NCI-H1436 treated with DMSO at 0.1 percent for 48 hours (cell line): Measurements from ENCODE around the gene USP47.

Experiments used
- DNase-seq: peaks from one replicate; lab custom pipeline; 2025; lab: John Stamatoyannopoulos, UW

The USP47 gene

GRCh38 chr11:11867720-11868119, 25.9 kb downstream of the USP47 start:
- DNase-seq: no peak

DNA sequence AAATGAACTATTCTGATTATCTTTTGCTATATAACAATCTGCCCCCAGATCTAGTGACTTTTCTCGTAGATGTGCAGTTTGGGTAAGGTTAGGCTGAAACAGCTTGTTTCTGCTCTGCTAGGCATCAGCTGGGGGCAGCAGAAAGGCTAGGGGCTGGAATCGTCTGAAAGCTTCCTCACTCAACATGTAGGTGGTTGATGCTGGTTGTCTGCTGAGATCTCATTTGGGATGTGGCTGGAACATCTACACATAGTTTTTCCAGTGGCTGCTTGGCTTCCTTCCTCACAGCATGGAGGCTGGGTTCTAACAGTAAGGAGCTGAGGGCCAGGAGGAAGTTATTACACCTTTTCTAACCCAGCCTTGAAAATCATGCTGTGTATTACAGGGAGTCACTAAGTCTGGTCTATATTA, 30.2 kb downstream of the USP47 start:
- no peak for DNase-seq

GRCh38 chr11:11876458-11876857, 34.7 kb downstream of the USP47 start:
- DNase-seq: no peak

GRCh38 chr11:11880179-11880578, 38.4 kb downstream of the USP47 start:
- no peak for DNase-seq

DNA sequence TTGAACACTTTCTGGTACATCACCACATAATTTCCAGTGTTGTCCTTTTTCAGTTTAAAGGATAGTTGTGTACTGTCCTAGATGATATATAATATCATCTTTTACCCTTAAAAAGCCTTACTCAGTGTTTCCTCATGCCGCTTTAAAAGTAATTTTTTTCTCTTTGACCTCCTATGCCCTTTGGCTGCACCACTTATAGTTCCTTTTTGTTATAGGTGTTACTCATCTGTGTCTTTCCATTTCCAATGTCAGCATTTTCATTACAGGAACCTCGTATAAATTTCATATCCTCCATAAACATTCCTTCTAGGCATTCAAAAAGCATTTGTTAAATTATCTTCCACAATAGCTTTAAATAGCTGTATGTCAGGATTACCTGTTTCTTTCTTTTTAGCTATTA, 40.8 kb downstream of the USP47 start:
- DNase-seq: no peak

- no peak for DNase-seq
Observed at GRCh38 chr11:11884351-11884750, 42.6 kb downstream of the USP47 start.

GRCh38 chr11:11884774-11885481, 43.2 kb downstream of the USP47 start:
- DNase-seq: no peak

GRCh38 chr11:11894486-11894885, 52.7 kb downstream of the USP47 start:
- DNase-seq: no peak

DNA sequence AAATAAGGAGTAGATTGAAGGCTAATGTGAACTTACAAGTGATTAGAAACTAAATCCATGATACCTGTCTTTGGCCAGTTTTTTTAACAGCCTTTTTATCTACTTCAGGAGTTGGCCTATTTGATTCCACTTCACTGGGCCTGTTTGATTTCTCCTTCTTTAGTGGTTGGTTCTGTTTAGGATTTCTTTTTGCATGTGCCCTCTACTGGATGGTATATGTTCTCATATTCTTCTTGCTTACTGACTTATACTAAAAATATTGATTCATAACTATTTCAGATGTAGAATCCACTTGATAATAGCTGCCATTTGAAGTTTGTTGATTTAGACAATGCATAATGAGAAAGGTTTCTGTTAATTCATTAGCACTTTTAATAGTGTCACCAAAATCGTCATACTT, 53.9 kb downstream of the USP47 start:
- no peak for DNase-seq

- no peak for DNase-seq
Observed at GRCh38 chr11:11898648-11899047, 56.9 kb downstream of the USP47 start.

DNA sequence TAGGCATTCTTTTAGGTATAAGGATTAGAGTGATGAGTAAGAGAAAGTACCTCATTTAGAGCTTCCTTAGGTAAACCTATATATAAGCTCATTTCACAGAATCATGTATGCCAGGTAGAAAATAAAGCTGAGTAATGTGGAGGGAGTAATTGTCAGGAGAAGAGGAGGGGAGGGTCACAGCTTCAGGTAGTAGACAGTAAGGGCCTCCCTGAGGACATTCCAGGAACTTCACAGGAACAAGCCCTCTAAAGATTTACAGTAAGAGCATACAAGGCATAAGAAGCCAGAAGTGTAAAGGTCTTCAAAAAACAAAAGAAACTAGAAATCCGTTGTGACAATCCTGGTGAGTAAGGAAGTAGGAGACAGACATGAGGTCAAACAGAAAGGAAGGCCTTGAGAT, 57.6 kb downstream of the USP47 start:
- no peak for DNase-seq

DNA sequence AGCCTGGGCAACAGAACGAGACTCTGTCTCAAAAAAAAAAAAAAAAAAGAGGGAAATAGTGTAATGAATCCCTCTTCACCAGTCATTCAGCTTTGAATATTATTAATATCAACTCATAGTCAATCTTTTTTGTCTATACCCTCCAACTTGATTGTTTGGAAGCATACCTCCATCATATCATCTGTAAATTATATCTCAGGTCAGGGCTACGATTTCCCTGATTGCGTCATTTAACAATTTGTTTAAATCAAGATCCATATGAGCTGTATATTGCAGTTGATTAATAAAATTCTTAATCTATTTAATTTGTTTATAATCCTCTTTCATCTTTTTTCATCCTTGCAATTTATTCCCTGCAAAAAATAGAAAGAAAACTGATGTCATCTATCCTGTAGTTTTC, 60.2 kb downstream of the USP47 start:
- DNase-seq: no peak

GRCh38 chr11:11909727-11910126, 68.0 kb downstream of the USP47 start:
- no peak for DNase-seq

DNA sequence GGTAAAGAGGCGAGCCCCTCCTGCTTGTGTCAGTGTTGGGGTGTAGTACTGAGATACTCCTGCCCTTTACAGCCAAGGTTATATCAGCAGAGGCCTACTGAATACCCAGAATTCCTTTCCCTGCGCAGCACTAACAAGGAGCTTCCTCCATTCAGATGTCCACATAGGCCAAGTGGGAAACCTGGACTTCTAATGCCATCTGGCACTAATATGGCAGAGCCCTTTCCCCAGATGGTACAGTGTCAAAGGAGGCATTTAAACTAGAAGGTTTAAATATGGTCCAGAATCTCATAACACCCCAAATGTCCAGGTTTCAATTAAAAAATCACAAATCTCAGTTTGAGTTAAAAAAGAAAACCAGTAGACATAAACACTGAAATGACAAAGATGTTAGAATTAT, 68.8 kb downstream of the USP47 start:
- DNase-seq: no peak

DNA sequence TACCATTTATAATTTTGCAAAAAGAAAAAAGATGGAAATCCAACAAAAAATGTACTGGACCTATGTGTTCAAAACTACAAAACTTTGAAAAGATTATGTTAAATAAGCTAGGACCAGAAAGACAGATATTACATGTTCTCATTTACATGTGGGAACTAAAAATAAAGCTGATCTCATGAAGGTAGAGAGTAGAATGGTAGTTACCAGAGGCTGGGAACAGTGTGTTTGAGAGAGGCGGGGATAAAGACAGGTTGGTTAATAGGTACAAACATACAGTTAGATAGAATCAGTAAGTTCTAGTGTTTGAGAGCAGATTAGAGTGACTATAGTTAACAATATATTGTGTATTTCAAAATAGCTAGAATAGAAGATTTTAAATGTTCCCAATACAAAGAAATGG, 71.6 kb downstream of the USP47 start:
- DNase-seq: no peak

DNA sequence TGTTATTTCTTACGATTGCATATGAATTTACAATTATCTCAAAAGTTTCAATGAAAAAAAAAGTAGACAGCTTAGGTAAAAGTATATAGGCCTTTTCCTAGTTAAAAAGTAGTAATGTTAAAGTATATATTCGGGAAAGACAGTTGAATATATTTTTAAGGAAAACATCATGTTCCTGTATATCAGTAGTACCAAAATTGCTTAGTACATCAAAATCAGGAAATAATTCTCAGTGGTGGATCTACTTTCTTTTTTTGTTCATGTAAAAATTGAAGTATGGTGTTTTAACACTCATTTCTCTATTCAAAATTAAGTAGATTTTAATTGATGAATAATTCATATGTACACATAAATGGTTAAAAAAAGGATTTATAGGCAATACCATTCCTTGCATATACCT, 73.9 kb downstream of the USP47 start:
- no peak for DNase-seq

DNA sequence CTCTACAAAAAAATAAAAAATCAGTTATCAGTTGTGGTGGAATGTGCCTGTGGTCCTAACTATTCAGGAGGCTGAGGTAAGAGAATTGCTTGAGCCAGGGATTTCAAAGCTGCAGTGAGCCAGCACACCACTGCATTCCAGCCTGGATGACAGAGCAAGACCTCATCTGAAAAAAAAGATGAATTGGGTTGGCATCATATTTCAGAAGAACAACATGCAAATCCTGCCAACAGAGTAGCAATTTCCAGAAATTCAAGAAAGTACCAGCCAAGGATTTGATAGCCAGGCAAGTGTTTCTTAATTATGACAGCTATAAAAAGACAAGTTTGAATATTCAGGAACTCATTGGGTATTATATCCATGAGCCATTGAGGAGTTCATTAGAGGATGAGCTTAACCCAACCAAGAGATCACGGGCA, 75.2 kb downstream of the USP47 start:
- DNase-seq: no peak

DNA sequence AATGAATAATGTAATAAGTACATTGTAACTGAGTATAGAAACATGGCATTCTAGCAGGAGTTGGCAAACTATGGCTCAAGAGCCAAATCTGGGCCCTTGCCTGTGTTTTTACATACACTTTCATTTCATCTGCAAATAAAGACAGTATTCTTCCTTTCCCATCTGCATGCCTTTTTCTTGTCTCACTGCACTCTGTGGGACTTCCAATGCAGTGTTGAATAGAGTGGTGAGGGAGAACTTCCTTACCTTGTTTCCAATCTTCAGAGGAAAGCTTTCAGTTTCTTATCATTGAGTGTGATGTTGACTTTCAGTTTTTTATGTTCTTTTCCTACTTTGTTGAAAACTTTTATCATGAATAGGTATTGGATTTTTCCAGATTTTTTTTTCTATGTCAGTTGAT, 82.1 kb downstream of the USP47 start:
- no peak for DNase-seq

DNA sequence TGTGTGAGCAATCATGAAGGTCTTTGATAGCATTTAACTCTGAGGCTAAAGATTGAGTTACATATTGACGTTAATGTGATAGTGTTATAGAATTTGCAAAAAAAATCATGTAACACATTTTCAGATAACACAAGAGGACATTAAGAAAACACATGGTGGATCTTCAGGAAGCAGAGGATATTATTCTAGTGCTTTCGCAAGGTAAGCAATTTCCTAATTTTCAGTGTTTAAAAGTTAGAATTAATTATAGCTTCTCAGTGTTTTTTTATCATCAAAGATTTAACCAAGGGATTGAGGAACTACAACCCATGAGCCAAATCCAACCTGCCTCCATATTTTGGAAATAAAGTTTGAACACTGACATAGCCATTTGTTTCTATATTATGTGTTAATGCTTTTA, 88.1 kb downstream of the USP47 start:
- DNase-seq: no peak

DNA sequence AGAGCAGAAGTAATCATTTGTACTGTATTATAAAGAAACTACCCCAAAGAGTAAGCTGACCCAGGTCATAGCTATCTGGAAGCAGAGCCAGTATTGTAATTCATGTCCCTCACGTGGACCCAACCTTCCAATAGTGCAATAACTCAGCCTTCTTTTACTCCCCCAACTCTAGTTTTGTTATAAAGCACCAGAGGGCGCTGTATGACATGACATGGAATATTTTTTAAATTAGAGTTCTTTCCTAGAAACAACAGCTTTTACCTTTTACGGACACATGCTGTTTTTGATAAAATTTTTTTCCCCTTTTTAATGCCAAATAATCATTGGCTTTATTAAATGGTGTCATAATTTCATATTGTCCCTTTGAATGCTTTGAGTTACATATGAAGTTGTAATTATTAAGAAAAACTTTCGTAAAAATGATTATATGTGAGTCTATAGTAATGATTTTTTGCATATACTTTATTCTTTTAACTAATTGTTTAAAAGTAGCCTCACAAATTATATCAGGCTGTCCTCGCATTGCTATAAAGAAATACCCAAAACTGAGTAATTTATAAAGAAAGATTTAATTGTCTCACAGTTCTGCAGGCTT, 89.8 kb downstream of the USP47 start:
- no peak for DNase-seq

GRCh38 chr11:11935536-11935935, 93.8 kb downstream of the USP47 start:
- DNase-seq: no peak

- no peak for DNase-seq
Observed at GRCh38 chr11:11937433-11937832, 95.7 kb downstream of the USP47 start.

- no peak for DNase-seq
Observed at GRCh38 chr11:11937957-11938356, 96.2 kb downstream of the USP47 start.

GRCh38 chr11:11940551-11940950, 98.8 kb downstream of the USP47 start:
- no peak for DNase-seq
